A549 (cell line): ENCODE measurements around the gene PELI1. TPM values are rescaled to one million over a fixed set of nuclear protein-coding genes. Genes with fewer than 3 reads are reported as not detected.

Source experiments
- ATAC-seq, 2 experiments: fragments of 200-7000 bp in 1 of 2; fragments of >200 bp in 1 of 2; cut with Nextera tagmentation in 1 of 2; cut with Tn5 transposase in 1 of 2; 3 replicates each; pipeline versions ENCODE4 v1.8.0 to v1.9.1; 2018 to 2020; ENCODE audit warnings: mild to moderate bottlenecking in 1 of 2, moderate library complexity in 1 of 2
- CTCF ChIA-PET: fragments of 300-600 bp; sonication (Branson Sonifier 250); formaldehyde crosslinking; extraction: SDS; loops from one replicate; lab custom pipeline; 2021; ENCODE audit warnings: antibody characterized with exemption, inconsistent platforms; lab: Yijun Ruan, JAX
- POLR2A ChIA-PET: fragments of 350-600 bp; formaldehyde crosslinking; extraction: SDS; loops from one replicate; lab custom pipeline; 2021; ENCODE audit warnings: antibody characterized with exemption, inconsistent platforms; lab: Yijun Ruan, JAX
- DNase-seq, 2 experiments: peaks; one replicate each; pipeline versions ENCODE4 v3.0.0 to v3.0.0-alpha.2; 2011 to 2016; ENCODE audit warnings: low read depth in 1 of 2, low spot score in 1 of 2
- FAIRE-seq: peaks from 2 replicates; lab custom pipeline; 2011; peaks lifted over from hg19 to GRCh38; lab: Jason Lieb, UNC
- H3K27ac ChIP-seq, 2 experiments: fragments of >200 bp; sonication (Bioruptor Twin); formaldehyde crosslinking; 3 replicates each; pipeline ENCODE4 v1.5.1; 2016 to 2017
- H3K4me1 ChIP-seq: fragments of >200 bp; sonication (Bioruptor Twin); formaldehyde crosslinking; 3 replicates; pipeline ENCODE4 v1.6.1; 2016
- H3K4me2 ChIP-seq: fragments of >200 bp; sonication (Bioruptor Twin); formaldehyde crosslinking; 3 replicates; pipeline ENCODE4 v1.6.1; 2016
- H3K4me3 ChIP-seq: fragments of >200 bp; sonication (Bioruptor Twin); formaldehyde crosslinking; 3 replicates; pipeline ENCODE4 v1.5.1; 2016
- H3K9me3 ChIP-seq: fragments of >200 bp; sonication (Bioruptor Twin); formaldehyde crosslinking; 3 replicates; pipeline ENCODE4 v1.6.1; 2016
- CHD2 ChIP-seq: fragments of 150-350 bp; IDR thresholded peaks from 2 replicates; pipeline ENCODE4 v1.6.1; 2014; ENCODE audit warnings: low read length; ENCODE audit not compliant: partially characterized antibody
- CHD4 ChIP-seq: fragments of 200-600 bp; sonication (generic); IDR thresholded peaks from 2 replicates; pipeline ENCODE4 v1.6.1; 2016; ENCODE audit warnings: antibody characterized with exemption, mild to moderate bottlenecking, borderline replicate concordance
- EHF ChIP-seq: fragments of 250-450 bp; sonication (Bioruptor Pico); IDR thresholded peaks from 2 replicates; pipeline ENCODE4 v1.5.0; 2020; ENCODE audit warnings: mild to moderate bottlenecking
- EHMT2 ChIP-seq: fragments of 200-600 bp; sonication (generic); IDR thresholded peaks from 2 replicates; pipeline ENCODE4 v1.6.1; 2016; ENCODE audit warnings: antibody characterized with exemption, low read depth, mild to moderate bottlenecking, moderate library complexity
- EP300 ChIP-seq, 2 experiments: fragments of >200 bp; sonication (Bioruptor Twin); formaldehyde crosslinking; IDR thresholded peaks; 2 replicates in 1 of 2; 3 replicates in 1 of 2; pipeline ENCODE4 v1.6.1; 2016 to 2017
- HEYL ChIP-seq: fragments of 250-450 bp; sonication (Bioruptor Pico); IDR thresholded peaks from 2 replicates; pipeline ENCODE4 v1.8.0; 2021; ENCODE audit warnings: mild to moderate bottlenecking, moderate library complexity
- HOXA7 ChIP-seq: fragments of 250-450 bp; sonication (Bioruptor Pico); IDR thresholded peaks from 2 replicates; pipeline ENCODE4 v1.5.0; 2020; ENCODE audit warnings: mild to moderate bottlenecking, moderate library complexity
- HOXB5 ChIP-seq: fragments of 250-450 bp; sonication (Bioruptor Pico); IDR thresholded peaks from 2 replicates; pipeline ENCODE4 v1.5.0; 2020; ENCODE audit warnings: mild to moderate bottlenecking, moderate library complexity
- NFE2L2 ChIP-seq: fragments of 150-350 bp; conservative IDR thresholded peaks from 2 replicates; pipeline ENCODE4 v1.6.1; 2014; ENCODE audit warnings: low read length
- NR3C1 ChIP-seq: fragments of >200 bp; sonication (Bioruptor Twin); formaldehyde crosslinking; IDR thresholded peaks from 3 replicates; pipeline ENCODE4 v1.6.1; 2017
- POLR2AphosphoS2 ChIP-seq: conservative IDR thresholded peaks from 2 replicates; pipeline ENCODE4 v1.6.1; 2012; ENCODE audit warnings: low read length, improper control_type of control experiment, inconsistent platforms
- RAD21 ChIP-seq, 2 experiments: fragments of >200 bp in 1 of 2; sonication (Bioruptor Twin) in 1 of 2; formaldehyde crosslinking in 1 of 2; IDR thresholded peaks in 1 of 2; conservative IDR thresholded peaks in 1 of 2; 2 replicates in 1 of 2; 3 replicates in 1 of 2; pipeline ENCODE4 v1.6.1; 2012 to 2018; ENCODE audit warnings: inconsistent platforms in 1 of 2
- RARB ChIP-seq: fragments of 250-450 bp; sonication (Bioruptor Pico); IDR thresholded peaks from 2 replicates; pipeline ENCODE4 v1.8.0; 2021; ENCODE audit warnings: mild to moderate bottlenecking, moderate library complexity
- RNF2 ChIP-seq: fragments of 200-600 bp; sonication (generic); IDR thresholded peaks from 2 replicates; pipeline ENCODE4 v1.6.1; 2016; ENCODE audit warnings: low read depth, mild to moderate bottlenecking, antibody characterized with exemption, moderate library complexity, borderline replicate concordance
- SREBF2 ChIP-seq: fragments of 450-650 bp; IDR thresholded peaks from 2 replicates; pipeline ENCODE4 v1.6.1; 2014; ENCODE audit warnings: mild to moderate bottlenecking, moderate library complexity
- TFCP2L1 ChIP-seq: fragments of 250-450 bp; sonication (Bioruptor Pico); IDR thresholded peaks from 2 replicates; pipeline ENCODE4 v1.5.0; 2021; ENCODE audit warnings: mild to moderate bottlenecking
- ZFP36 ChIP-seq: fragments of 450-650 bp; IDR thresholded peaks from 2 replicates; pipeline ENCODE4 v1.6.1; 2014; ENCODE audit warnings: borderline replicate concordance; ENCODE audit not compliant: partially characterized antibody
- WGBS: methylation state at CpG from one replicate; pipeline ENCODE4 v1.1.6; 2017; ENCODE audit errors: missing lambda C conversion rate; 5-methylcytosine and 5-hydroxymethylcytosine counted together
- polyA plus RNA-seq, 4 experiments: library from polyadenylated mRNA; depleted of rRNA in 3 of 4; stranded (reverse); fragments of >200 nt; fragmentation: RNase III in 1 of 4; extraction: RNeasy Plus Mini Kit Qiagen cat#74134 plus additional on column Dnase treatment in 1 of 4; gene quantifications; 2 replicates in 3 of 4; 3 replicates in 1 of 4; pipeline ENCODE4 v1.2.3, GENCODE V29; 2011 to 2017
- TF ChIP-seq, protein P1 (sequence below): IDR thresholded peaks from 2 replicates; pipeline ENCODE4 v1.6.1; 2012; ENCODE audit warnings: low read depth, borderline replicate concordance
- TF ChIP-seq, protein P2 (sequence below): fragments of 250-450 bp; sonication (Bioruptor Pico); IDR thresholded peaks from 2 replicates; pipeline ENCODE4 v1.5.0; 2020; ENCODE audit warnings: low read depth, mild to moderate bottlenecking, moderate library complexity
- TF ChIP-seq, protein P3 (sequence below): fragments of >200 bp; sonication (Bioruptor Twin); formaldehyde crosslinking; IDR thresholded peaks from 3 replicates; pipeline ENCODE4 v1.5.1; 2016
- TF ChIP-seq, protein P4 (sequence below): fragments of 450-650 bp; IDR thresholded peaks from 2 replicates; pipeline ENCODE4 v1.6.1; 2014; ENCODE audit warnings: antibody characterized with exemption
- TF ChIP-seq, protein P5 (sequence below): fragments of >200 bp; sonication (Bioruptor Twin); formaldehyde crosslinking; IDR thresholded peaks from 2 replicates; pipeline ENCODE4 v1.6.1; 2016

The PELI1 gene
- polyA plus RNA-seq, 2 of the 4 experiments (the other 2 are of a cell fraction): 2.1 to 5.1 TPM

DNA sequence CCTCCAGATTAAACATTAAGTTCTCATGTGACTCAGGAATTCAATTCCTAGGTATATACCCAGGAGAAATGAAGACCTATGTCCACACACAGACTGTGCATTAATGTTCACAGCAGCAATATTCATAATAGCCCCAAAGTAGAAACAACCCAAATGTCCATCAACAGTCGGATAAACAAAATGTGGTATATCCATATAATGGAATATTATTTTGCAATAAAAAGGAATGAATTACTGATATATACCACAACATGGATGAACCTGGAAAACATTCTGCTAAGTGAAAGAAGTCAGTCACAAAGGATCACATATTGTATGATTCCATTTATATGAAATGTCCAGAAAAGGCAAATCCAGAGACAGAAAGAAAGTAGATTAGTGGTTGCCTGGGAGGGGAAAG lies 20.5 kb downstream of the PELI1 start (continued):
- TF ChIP-seq, protein P1, sequence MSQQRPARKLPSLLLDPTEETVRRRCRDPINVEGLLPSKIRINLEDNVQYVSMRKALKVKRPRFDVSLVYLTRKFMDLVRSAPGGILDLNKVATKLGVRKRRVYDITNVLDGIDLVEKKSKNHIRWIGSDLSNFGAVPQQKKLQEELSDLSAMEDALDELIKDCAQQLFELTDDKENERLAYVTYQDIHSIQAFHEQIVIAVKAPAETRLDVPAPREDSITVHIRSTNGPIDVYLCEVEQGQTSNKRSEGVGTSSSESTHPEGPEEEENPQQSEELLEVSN: no peak
- TF ChIP-seq, all 56 proteins: peak for 0

DNA sequence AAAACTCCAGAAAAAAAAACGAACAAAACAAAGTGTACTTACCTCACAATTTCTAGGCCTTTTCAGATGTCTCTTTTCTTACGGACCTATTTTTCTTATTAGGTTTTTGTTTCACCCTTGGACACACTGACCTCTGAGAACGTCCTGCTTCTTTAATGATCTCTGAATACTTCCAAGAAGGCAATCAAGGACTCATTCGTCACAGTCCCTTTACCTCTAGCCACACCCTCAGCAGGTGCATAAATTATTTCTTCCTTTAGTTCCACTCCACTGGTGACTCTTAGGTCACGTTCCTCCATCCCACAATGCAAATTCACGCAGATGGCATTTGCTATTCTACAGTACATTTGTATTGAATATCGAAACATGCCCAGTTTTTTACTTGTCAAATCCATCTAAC lies 21.9 kb downstream of the PELI1 start:
- WGBS: 72% methylated on average over 7 of the region's 7 CpGs
- no peak for TF ChIP-seq HOXA7 (CRISPR knock-in tag)
- TF ChIP-seq HEYL (CRISPR knock-in tag): no peak
- TF ChIP-seq, protein P2, sequence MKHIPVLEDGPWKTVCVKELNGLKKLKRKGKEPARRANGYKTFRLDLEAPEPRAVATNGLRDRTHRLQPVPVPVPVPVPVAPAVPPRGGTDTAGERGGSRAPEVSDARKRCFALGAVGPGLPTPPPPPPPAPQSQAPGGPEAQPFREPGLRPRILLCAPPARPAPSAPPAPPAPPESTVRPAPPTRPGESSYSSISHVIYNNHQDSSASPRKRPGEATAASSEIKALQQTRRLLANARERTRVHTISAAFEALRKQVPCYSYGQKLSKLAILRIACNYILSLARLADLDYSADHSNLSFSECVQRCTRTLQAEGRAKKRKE: no peak
- TF ChIP-seq EP300 (IDR thresholded peaks at IDR 0.05): no peak
- TF ChIP-seq EHMT2: no peak
- TF ChIP-seq SREBF2: no peak
- TF ChIP-seq TFCP2L1 (CRISPR knock-in tag): no peak
- ChIA-PET CTCF (interaction anchor here (0.6 kb wide), 2 partner anchors 121 to 348 kb away, joined by 3 read pairs; no protein-coding TSS in a partner anchor), POLR2A (interaction anchor here (0.6 kb wide), 1 partner anchor 1105 kb away, joined by 3 read pairs; the partner anchor contains the start of gene ACTR2)
- FAIRE-seq (no peak), DNase-seq (no peak), ATAC-seq (no peak)
- Histone ChIP-seq H3K9me3 (no peaks in the 10 kb centered on the region), H3K4me1 (no peaks in the 10 kb centered on the region), H3K4me3 (no peak overlapping the region), H3K27ac (no peak overlapping the region), H3K4me2 (no peak overlapping the region)

DNA sequence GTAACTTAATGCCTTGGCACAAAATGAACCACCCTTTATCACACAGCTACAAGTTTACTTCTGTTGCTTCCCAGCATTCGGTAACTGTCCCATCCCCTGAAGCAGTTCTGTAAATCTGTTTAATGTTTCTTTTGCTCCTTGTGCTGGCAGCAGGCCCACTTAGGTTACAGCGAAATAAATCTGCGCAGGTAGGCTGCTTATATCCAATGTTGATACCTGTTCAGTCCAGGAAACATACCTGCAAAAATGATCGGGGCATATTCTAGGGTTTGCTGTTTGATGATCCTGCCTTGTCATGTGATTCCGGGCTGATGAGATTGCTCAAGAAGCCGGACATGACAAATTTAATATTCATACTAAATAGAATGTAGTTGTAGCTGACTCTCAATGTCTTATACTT lies 23.3 kb downstream of the PELI1 start:
- FAIRE-seq: no peak
- H3K4me1 ChIP-seq: peaks cover under 1% of the 10 kb centered on the region; the same call in 1 of the 3 replicates
- H3K4me3 ChIP-seq: no peak overlapping the region
- DNase-seq: no peak
- no peaks in the 10 kb centered on the region for H3K9me3 ChIP-seq
- TF ChIP-seq RNF2 (no peak), CHD2 (no peak)
- TF ChIP-seq, protein P3, sequence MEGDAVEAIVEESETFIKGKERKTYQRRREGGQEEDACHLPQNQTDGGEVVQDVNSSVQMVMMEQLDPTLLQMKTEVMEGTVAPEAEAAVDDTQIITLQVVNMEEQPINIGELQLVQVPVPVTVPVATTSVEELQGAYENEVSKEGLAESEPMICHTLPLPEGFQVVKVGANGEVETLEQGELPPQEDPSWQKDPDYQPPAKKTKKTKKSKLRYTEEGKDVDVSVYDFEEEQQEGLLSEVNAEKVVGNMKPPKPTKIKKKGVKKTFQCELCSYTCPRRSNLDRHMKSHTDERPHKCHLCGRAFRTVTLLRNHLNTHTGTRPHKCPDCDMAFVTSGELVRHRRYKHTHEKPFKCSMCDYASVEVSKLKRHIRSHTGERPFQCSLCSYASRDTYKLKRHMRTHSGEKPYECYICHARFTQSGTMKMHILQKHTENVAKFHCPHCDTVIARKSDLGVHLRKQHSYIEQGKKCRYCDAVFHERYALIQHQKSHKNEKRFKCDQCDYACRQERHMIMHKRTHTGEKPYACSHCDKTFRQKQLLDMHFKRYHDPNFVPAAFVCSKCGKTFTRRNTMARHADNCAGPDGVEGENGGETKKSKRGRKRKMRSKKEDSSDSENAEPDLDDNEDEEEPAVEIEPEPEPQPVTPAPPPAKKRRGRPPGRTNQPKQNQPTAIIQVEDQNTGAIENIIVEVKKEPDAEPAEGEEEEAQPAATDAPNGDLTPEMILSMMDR: no peak
- no peak overlapping the region for H3K27ac ChIP-seq
- no peak for ATAC-seq
- ChIA-PET CTCF (no interaction called here), POLR2A (no interaction called here)
- no peak overlapping the region for H3K4me2 ChIP-seq
- WGBS: 75% methylated on average over 6 of the region's 6 CpGs

DNA sequence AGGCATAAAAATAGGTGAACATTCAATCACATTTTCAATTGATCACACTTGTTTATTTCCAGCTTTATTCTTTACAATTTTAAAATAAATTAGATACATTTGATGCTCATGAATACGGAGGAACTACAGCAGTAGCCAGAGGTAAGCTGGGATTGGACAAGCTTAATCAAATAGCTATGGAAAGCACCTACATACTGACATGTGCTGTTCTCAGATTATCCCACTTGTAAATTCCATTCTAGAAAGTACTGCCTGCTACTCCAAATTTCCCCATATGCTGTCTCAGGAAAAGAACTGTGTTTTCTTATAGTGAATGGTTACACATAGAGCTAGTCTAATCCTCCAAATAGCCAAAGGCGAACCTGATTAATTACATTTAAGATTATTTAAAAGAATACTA lies 24.2 kb downstream of the PELI1 start:
- ATAC-seq: no peak
- no peak for FAIRE-seq
- Histone ChIP-seq H3K4me2 (no peak overlapping the region), H3K4me3 (no peak overlapping the region), H3K4me1 (peaks cover 6% of the 10 kb centered on the region; the same call in 1 of the 3 replicates), H3K9me3 (no peaks in the 10 kb centered on the region), H3K27ac (no peak overlapping the region)
- no peak for DNase-seq
- WGBS: 89% methylated on average over 2 of the region's 2 CpGs
- no peak for TF ChIP-seq NR3C1
- no peak for TF ChIP-seq RAD21 (conservative IDR thresholded peaks at IDR 0.05 in 1 of 2, IDR thresholded peaks at IDR 0.05 in 1 of 2)
- TF ChIP-seq, protein P4, sequence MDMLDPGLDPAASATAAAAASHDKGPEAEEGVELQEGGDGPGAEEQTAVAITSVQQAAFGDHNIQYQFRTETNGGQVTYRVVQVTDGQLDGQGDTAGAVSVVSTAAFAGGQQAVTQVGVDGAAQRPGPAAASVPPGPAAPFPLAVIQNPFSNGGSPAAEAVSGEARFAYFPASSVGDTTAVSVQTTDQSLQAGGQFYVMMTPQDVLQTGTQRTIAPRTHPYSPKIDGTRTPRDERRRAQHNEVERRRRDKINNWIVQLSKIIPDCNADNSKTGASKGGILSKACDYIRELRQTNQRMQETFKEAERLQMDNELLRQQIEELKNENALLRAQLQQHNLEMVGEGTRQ: no peak
- TF ChIP-seq, protein P5, sequence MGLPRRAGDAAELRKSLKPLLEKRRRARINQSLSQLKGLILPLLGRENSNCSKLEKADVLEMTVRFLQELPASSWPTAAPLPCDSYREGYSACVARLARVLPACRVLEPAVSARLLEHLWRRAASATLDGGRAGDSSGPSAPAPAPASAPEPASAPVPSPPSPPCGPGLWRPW: no peak
- no peak for TF ChIP-seq HOXA7 (CRISPR knock-in tag)
- no peak for TF ChIP-seq RNF2
- TF ChIP-seq RARB: no peak
- no peak for TF ChIP-seq EHF (CRISPR knock-in tag)
- no peak for TF ChIP-seq ZFP36
- TF ChIP-seq POLR2AphosphoS2: no peak
- no peak for TF ChIP-seq CHD4
- TF ChIP-seq NFE2L2: no peak
- TF ChIP-seq, protein P1: no peak
- TF ChIP-seq HOXB5 (CRISPR knock-in tag): no peak
- POLR2A ChIA-PET: no interaction called here
- CTCF ChIA-PET: interaction anchor here (0.6 to 1.0 kb wide), 2 partner anchors 13 to 70 kb away, joined by 3 read pairs; no protein-coding TSS in a partner anchor
